CD4-positive, alpha-beta T cell treated with Interleukin-17A for 4 hours (primary cell): ENCODE measurements around the gene ADARB2.

Experiments
- DNase-seq: peaks from one replicate; pipeline ENCODE4 v3.0.0-alpha.2; 2020; ENCODE audit warnings: mixed read lengths

Gene ADARB2

DNA sequence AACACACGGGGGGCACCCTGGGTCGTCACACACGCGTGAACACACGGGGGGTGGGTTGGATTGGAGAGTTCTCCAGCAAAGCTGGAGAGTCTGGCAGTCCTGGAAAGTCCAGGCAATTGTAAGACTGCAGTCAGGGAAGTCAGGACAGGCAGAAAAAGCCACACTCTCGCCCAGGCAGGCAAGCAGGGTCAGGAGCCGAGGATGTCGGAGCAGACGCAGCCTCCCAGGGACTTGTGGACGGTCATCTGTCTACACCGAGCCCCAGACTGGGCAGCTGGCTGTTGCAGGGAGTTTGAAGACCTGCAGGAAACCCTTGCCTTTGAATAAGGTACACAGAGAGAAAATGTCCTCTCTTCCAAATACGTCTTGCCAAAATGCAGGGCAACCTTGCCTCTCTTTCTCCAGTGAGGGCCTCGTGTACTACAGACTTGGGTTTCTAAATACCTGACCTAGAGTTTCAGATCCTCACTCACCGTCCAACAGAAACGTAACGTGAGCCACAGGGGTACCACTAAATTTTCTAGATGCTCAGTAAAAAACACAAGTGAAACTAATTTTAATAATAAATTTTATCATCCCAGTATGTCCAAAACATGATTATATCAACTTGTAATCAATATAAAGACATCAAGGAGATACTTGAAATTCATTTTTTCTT, 176.7 kb downstream of the ADARB2 start:
- DNase-seq, result no peak

DNA sequence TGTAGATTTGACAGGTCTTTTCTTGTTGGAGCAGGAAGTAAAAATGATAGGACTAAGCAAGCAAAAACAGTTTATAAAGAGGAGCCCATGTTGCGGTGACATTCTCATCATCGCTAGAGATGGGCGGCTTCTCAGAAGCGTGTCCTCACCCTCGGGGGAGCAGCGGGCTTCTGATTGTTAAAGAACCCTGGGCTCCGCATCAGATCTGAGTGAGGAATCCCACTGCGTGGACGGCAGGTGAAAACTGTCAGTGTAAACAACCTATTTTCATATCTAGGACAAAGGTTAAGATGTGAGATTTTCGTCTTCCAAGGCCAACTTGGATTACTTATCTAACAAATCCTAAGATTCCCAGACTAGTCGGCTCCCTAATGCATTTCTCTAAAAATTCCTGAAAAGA, 177.6 kb downstream of the ADARB2 start:
- DNase-seq, result no peak

- DNase-seq, result no peak
Observed at GRCh38 chr10:1559311-1559710, 178.0 kb downstream of the ADARB2 start.

GRCh38 chr10:1558906-1559305, 178.4 kb downstream of the ADARB2 start:
- DNase-seq, result no peak

- DNase-seq, result no peak
Observed at GRCh38 chr10:1557081-1557480, 180.2 kb downstream of the ADARB2 start.

DNA sequence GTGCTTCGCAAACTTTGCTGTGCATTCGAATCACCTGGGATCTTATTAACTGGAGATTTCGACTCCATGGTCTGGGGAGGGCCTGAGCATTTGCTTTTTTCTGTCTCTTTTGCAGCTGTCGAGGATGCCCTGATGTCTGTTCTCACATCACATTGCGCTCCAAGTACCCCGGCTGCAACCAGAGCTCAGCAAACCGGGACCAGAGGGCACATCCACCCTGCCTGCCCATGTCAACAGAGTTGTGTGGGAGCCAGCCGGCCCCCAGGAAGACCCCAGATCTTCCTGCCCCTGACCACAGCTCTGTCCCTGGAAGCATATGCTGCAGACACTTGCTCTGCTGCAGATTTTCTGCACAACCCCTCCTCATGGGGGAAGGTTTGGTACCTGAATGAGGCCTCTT, 180.8 kb downstream of the ADARB2 start:
- no peak for DNase-seq

DNA sequence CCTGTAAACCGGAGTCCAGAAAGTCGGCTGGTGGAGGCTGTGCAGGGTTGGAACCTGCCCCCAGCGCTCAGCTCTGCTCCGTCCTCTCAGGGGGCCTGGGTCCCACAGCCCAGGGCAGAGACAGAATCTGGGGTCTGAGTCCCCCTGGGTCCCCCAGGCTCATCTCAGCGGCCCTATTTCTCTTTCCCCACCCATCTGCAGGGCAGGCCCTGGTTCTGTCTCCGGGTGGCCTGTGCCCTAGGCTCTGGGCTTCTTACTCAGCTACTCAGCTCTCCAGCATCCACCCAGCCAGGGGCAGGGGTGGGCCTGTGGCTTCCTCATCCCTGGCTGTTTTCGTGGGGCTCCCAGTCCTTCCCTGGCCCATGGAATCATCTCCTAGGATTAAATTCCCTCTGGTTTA, 183.4 kb downstream of the ADARB2 start:
- no peak for DNase-seq

DNA sequence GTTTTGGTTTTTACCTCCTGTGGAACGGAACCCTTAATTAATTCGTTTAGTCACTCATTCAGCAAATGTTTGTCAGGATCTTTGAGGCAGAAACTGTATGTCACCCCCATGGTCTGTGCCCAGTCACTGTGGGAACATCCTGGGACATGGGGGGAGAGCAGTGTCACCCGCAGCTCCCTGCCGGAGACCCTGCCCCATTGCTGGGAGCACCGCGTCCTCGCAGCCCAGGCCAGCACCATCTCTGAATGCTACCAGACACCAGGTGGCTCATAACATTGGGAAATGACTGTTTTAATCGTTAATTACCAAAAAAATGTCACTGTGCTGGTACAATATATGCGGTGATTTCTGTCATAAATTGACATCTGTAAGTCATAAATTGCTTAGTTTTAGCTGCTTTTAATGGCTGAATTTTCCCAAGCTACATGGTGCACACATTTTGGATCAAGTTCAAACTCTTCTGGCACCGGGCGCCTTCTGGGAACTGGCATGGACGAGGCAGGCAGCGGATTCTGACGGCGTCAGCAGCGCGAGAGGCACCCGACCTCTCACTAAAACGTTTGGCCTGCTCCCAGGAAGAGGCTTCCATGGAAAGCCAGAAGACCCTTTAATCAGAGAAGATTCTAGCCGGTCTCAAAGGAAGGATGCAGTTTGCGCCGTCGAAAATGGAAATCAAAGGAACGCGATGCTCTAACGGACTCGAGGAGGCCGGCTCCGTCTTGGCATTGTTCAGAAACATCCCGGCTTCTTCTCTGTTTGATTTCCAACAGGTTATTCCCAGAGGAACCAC, 184.2 kb downstream of the ADARB2 start:
- no peak for DNase-seq

GRCh38 chr10:1552406-1552805, 184.9 kb downstream of the ADARB2 start:
- no peak for DNase-seq

GRCh38 chr10:1551636-1552338, 185.5 kb downstream of the ADARB2 start:
- DNase-seq, result no peak

DNA sequence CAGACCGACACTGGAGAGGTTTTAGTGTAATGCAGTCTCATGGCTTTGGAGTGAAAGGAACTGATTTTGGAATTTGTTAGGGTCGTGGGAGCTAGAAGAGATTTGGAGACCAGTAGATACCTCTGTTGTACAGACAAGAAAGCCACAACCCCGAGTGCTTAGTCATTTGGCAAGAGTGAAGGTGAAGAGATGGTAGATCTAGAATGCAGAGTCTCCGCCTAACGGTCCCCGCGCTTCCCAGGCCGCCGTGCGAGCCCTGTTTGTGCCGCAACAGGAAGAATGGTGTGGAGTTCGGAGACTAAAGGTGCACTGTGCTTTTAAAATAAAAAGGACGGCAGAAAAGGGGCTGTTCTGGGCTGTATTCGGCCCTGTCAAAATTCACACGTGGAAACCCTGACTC, 186.7 kb downstream of the ADARB2 start:
- DNase-seq, result no peak

DNA sequence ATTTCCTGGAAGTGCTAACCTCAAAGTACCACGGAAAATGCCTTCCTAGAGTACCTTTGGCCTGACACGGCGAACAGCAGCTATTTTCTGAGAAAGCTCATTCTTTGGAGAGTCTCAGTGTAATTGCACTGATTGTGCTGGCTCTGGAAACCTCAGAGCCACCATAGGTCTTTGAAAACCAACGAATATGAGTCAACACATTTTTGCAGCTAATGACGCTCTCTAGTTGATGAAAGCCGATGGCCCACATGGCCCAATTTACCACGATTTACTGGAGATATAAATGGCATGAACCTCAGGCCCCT, 187.1 kb downstream of the ADARB2 start:
- no peak for DNase-seq

DNA sequence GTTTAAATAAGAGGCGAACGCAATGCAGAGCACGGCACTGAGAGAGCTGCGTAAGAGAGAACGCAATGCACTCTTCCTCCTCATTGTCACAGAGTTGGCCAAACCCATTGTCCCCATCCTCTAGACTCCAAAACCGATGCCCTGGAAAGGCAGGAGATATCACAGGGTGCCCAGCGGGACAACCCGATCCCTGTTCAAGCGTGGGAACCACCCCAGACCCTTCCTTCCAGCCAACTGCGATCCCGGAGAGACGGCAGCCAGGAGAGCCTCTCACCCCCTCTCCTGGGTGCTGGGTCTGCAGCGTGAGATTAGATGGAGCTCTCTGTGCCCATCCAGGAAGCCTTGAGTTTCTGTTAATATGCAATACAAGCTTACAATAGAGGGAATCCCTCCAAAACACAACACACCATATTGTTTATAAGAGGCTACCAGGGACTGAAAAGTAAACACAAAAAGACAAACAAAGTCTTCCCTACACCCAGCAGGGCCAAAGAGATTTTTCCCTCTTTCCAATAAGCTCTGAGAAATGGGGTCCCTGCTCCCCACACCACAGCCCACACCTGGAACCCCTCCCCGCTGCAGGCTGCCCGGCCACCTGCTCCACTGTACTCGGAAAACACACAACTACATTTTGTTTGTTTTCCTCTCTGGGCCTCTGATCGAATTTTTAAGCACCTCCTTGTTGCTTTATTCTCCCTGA, 187.6 kb downstream of the ADARB2 start:
- no peak for DNase-seq

GRCh38 chr10:1548596-1548995, 188.7 kb downstream of the ADARB2 start:
- no peak for DNase-seq

DNA sequence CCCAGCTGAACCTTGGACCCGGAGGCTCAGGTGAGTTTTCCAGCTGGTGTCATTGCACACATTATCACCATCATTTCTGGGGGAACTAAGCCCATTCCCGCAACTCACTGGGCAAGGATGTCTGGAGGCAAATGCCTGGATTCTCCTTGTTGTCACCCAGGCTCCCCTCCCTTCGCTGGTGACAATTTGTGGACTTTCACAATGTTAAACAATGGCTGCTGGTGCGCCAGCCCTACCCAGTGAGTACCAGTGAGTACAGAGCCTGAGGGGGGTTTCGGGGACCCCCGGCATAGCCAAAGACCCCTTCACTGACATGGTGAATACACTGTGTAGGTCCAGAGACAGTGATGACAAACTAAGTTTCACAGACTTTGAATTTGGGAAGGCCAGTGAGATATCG, 189.2 kb downstream of the ADARB2 start:
- DNase-seq, result no peak

DNA sequence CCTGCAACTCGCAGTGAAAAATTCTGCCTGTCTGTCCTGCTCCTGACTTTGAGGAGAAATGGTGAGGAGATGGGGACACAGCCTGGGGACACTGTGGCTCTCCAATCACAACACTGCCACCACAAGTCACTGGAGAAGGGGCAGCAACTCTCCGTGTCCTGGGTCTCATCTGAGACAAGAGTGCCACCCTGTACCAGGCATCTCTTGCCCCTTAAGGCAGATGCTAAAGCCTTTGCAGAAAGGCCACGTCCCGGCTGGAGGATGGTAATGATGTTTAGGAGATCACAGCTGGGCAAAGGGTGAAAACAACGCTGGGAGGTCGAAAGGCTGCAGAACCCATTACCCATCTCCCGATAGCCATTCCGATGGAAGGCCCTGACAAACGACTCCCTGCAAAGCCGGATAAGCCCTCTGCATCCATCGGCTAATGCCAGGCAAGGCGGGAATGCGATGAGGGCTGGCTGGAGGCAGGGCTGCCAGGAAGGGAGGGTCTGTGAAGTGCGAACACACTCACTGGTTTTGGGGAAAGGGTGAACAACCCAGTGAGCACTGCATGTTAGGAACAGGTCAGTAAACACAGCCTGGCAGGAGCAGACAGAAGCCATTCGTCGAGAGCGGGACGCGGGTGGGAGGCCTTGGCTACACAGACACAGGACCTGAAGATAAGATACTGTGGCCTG, 190.8 kb downstream of the ADARB2 start:
- DNase-seq, result no peak

- DNase-seq, result no peak
Observed at GRCh38 chr10:1545524-1545923, 191.8 kb downstream of the ADARB2 start.

DNA sequence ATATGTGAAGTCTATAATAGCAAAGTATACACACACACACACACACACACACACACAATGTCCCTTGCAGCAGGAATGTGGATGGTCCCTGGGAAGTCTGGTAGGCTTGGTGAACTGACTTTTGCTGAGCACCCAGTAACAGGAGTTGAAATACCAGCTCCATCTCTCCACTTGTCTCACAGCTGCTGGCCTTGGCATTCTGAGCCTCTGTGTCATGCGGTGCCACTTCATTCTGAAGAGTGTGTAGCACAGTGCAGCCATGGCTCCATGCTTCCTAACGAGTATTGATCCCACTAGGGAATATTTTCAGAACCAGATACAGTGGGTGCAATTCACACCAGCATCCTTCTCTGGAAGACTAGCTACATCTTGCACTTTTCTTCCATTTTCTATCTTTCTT, 192.4 kb downstream of the ADARB2 start:
- DNase-seq, result no peak

- DNase-seq, result no peak
Observed at GRCh38 chr10:1544209-1544673, 193.1 kb downstream of the ADARB2 start.

DNA sequence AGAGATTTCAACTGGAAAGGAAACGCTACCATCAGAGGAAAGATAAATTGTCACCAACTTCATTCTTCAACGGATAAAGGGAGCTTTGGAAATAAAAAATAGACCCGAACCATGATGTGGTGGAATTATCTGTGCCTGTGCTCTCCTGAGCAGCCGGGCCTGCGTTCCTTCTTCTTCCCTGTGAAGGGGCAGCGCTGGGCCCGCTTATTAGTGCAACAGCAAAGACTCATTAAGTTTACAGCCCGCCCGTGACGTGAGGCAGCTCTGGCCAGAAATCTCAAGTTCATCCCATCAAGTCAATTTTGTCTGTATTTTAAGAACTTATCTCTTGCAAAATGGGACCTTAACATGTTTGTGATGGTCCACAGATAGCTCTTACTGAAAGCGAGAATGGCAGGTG, 193.7 kb downstream of the ADARB2 start:
- DNase-seq, result no peak

DNA sequence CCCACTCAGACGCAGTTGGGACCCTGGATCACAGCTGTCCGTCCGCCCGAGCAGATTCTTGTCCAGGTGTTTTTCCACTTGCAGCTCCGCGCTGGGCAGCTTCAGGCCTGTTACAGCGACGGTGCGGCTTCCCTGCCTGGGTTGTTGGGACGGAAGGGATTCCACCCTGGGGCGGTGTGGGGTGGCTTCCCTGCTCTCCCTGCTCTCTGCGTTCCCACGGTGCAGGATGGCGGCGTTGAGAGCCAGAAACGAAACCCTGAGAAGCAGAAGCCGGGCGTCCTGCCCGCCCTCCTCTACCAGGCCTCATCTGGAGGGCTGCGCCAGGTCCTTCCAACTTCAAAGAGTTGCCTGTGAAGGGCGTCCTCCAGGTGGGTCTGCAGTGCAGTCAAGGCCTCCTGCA, 194.4 kb downstream of the ADARB2 start:
- no peak for DNase-seq

DNA sequence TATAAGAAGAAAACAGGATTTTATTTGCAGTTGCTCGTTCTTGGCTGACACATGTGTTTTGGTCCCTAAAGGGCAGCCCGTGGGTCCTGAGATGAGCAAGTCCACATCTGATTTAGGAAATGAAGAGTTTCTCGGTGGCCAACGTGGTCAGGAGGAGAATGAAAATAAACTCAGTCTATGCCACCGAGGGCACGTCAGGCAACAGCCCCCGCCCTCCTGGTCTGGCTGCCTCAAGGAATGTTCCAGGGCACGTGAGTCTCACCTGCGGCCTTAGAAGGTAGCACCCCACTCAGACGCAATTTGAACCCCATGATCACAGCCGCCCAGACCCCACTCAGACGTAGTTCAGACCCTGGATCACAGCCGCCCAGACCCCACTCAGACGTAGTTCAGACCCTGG, 197.2 kb downstream of the ADARB2 start:
- no peak for DNase-seq

- DNase-seq, result no peak
Observed at GRCh38 chr10:1539216-1539615, 198.1 kb downstream of the ADARB2 start.
